H9 (cell line): Measurements from ENCODE around the gene SUCLG1. TPM values are rescaled to one million over a fixed set of nuclear protein-coding genes. Genes with fewer than 3 reads are reported as not detected.

ENCODE experiments used
- DNase-seq: peaks from one replicate; pipeline ENCODE4 v3.0.0-alpha.2; 2017
- H2AFZ ChIP-seq: one replicate; pipeline ENCODE4 v1.6.1; 2013; ENCODE audit warnings: mild to moderate bottlenecking, low read length, control low read depth, moderate library complexity
- H2AK5ac ChIP-seq: 2 replicates; pipeline ENCODE4 v1.6.1; 2013; ENCODE audit warnings: low read length, control low read depth, mixed read lengths; ENCODE audit not compliant: insufficient read length
- H2BK120ac ChIP-seq: one replicate; pipeline ENCODE4 v1.6.1; 2013; ENCODE audit warnings: low read depth, mild to moderate bottlenecking, low read length, control low read depth, inconsistent platforms; ENCODE audit not compliant: poor library complexity, severe bottlenecking
- H2BK12ac ChIP-seq: 2 replicates; pipeline ENCODE4 v1.6.1; 2013; ENCODE audit warnings: low read length, control low read depth, mixed read lengths, low read depth; ENCODE audit not compliant: insufficient read length
- H2BK15ac ChIP-seq: 2 replicates; pipeline ENCODE4 v1.6.1; 2013; ENCODE audit warnings: low read depth, low read length, control low read depth
- H2BK20ac ChIP-seq: one replicate; pipeline ENCODE4 v1.6.1; 2013; ENCODE audit warnings: low read depth, mild to moderate bottlenecking, low read length, control low read depth, inconsistent platforms; ENCODE audit not compliant: poor library complexity, severe bottlenecking
- H2BK5ac ChIP-seq: 2 replicates; pipeline ENCODE4 v1.6.1; 2013; ENCODE audit warnings: low read length, control low read depth, mixed read lengths; ENCODE audit not compliant: insufficient read length
- H3K14ac ChIP-seq: 2 replicates; pipeline ENCODE4 v1.6.1; 2013; ENCODE audit warnings: low read length, control low read depth; ENCODE audit not compliant: insufficient read depth
- H3K18ac ChIP-seq: 2 replicates; pipeline ENCODE4 v1.6.1; 2013; ENCODE audit warnings: low read depth, mild to moderate bottlenecking, mixed read lengths, low read length, control low read depth; ENCODE audit not compliant: insufficient read length
- H3K23ac ChIP-seq: 2 replicates; pipeline ENCODE4 v1.6.1; 2013; ENCODE audit warnings: low read length, control low read depth, mixed read lengths, low read depth; ENCODE audit not compliant: insufficient read length
- H3K23me2 ChIP-seq: 2 replicates; pipeline ENCODE4 v1.6.1; 2013; ENCODE audit warnings: low read depth, mild to moderate bottlenecking, mixed read lengths, low read length, control low read depth; ENCODE audit not compliant: insufficient read length, poor library complexity, severe bottlenecking
- H3K27ac ChIP-seq: 2 replicates; pipeline ENCODE4 v1.5.1; 2013; ENCODE audit warnings: low read length, control low read depth, mixed read lengths, low read depth; ENCODE audit not compliant: insufficient read length
- H3K27me3 ChIP-seq: 2 replicates; pipeline ENCODE4 v1.6.1; 2013; ENCODE audit warnings: low read length, control low read depth, inconsistent platforms; ENCODE audit not compliant: insufficient read depth
- H3K4ac ChIP-seq: 2 replicates; pipeline ENCODE4 v1.6.1; 2013; ENCODE audit warnings: low read depth, mild to moderate bottlenecking, control low read depth, inconsistent platforms, low read length, moderate library complexity
- H3K4me1 ChIP-seq: 2 replicates; pipeline ENCODE4 v1.6.1; 2013; ENCODE audit warnings: low read length, control low read depth, inconsistent platforms; ENCODE audit not compliant: insufficient read depth
- H3K4me2 ChIP-seq: 2 replicates; pipeline ENCODE4 v1.6.1; 2013; ENCODE audit warnings: low read length, control low read depth, mixed read lengths; ENCODE audit not compliant: insufficient read length, insufficient read depth
- H3K56ac ChIP-seq: 2 replicates; pipeline ENCODE4 v1.6.1; 2013; ENCODE audit warnings: low read depth, mild to moderate bottlenecking, mixed read lengths, low read length, control low read depth; ENCODE audit not compliant: insufficient read length
- H3K79me1 ChIP-seq: 2 replicates; pipeline ENCODE4 v1.6.1; 2013; ENCODE audit warnings: low read depth, mild to moderate bottlenecking, moderate library complexity, low read length, control low read depth, inconsistent platforms; ENCODE audit not compliant: insufficient read depth, poor library complexity, severe bottlenecking
- H3K79me2 ChIP-seq: 2 replicates; pipeline ENCODE4 v1.6.1; 2013; ENCODE audit warnings: low read length, control low read depth, inconsistent platforms; ENCODE audit not compliant: insufficient read depth
- H3K9ac ChIP-seq: 2 replicates; pipeline ENCODE4 v1.6.1; 2013; ENCODE audit warnings: low read length, control low read depth, mixed read lengths; ENCODE audit not compliant: insufficient read length; ENCODE audit errors: extremely low read depth
- H3K9me3 ChIP-seq: one replicate; pipeline ENCODE4 v1.6.1; 2013; ENCODE audit warnings: low read depth, low read length, inconsistent platforms; ENCODE audit not compliant: control insufficient read depth
- H3T11ph ChIP-seq: one replicate; pipeline ENCODE4 v1.6.1; 2013; ENCODE audit warnings: mild to moderate bottlenecking, low read length, control low read depth, inconsistent platforms
- H4K20me1 ChIP-seq: one replicate; pipeline ENCODE4 v1.6.1; 2013; ENCODE audit not compliant: control insufficient read depth, insufficient read length, insufficient read depth
- H4K5ac ChIP-seq: 2 replicates; pipeline ENCODE4 v1.6.1; 2013; ENCODE audit warnings: low read depth, mild to moderate bottlenecking, mixed read lengths, low read length, control low read depth; ENCODE audit not compliant: insufficient read length
- H4K8ac ChIP-seq: replicated peaks from 2 replicates; pipeline ENCODE4 v1.6.1; 2013; ENCODE audit warnings: low read length, control low read depth, mixed read lengths, low read depth; ENCODE audit not compliant: insufficient read length
- H4K91ac ChIP-seq: 2 replicates; pipeline ENCODE4 v1.6.1; 2013; ENCODE audit warnings: low read depth, mild to moderate bottlenecking, moderate library complexity, mixed read lengths, low read length, control low read depth; ENCODE audit not compliant: insufficient read length
- H3K27ac Mint-ChIP-seq, 3 experiments: 2 replicates in 2 of 3; 3 replicates in 1 of 3; pipeline ENCODE4 v1.8.0; 2020 to 2021; ENCODE audit warnings: mixed read lengths in 3 of 3, mild to moderate bottlenecking in 1 of 3, moderate library complexity in 1 of 3
- H3K27me3 Mint-ChIP-seq: 2 replicates; pipeline ENCODE4 v1.8.0; 2021; ENCODE audit warnings: low read depth, mild to moderate bottlenecking, moderate library complexity, mixed read lengths
- H3K36me3 Mint-ChIP-seq, 3 experiments: 2 replicates in 2 of 3; 3 replicates in 1 of 3; pipeline ENCODE4 v1.8.0; 2020 to 2021; ENCODE audit warnings: low read depth in 3 of 3, mixed read lengths in 3 of 3; ENCODE audit not compliant: insufficient read depth in 1 of 3
- H3K4me1 Mint-ChIP-seq, 2 experiments: 2 replicates each; pipeline ENCODE4 v1.8.0; 2020; ENCODE audit warnings: mixed read lengths in 2 of 2
- H3K4me3 Mint-ChIP-seq, 2 experiments: 2 replicates in 1 of 2; 3 replicates in 1 of 2; pipeline ENCODE4 v1.8.0; 2020 to 2021; ENCODE audit warnings: mild to moderate bottlenecking in 2 of 2, mixed read lengths in 2 of 2, moderate library complexity in 1 of 2
- H3K9me3 Mint-ChIP-seq, 2 experiments: 2 replicates in 1 of 2; 3 replicates in 1 of 2; pipeline ENCODE4 v1.8.0; 2020; ENCODE audit warnings: mild to moderate bottlenecking in 2 of 2, mixed read lengths in 2 of 2, moderate library complexity in 1 of 2
- CTCF ChIP-seq: fragments of 200-600 bp; sonication (generic); conservative IDR thresholded peaks from 3 replicates; pipeline ENCODE4 v1.8.0; 2021; ENCODE audit warnings: antibody characterized with exemption, mild to moderate bottlenecking
- whole genome bisulfite sequencing: extraction: QIAGEN DNeasy Blood & Tissue Kit; methylation state at CpG from one replicate; pipeline ENCODE4 v1.1.7; 2013; ENCODE audit warnings: missing lambda C conversion rate, low lambda C conversion rate, mixed read lengths; ENCODE audit not compliant: insufficient read length; ENCODE audit errors: extremely low coverage; 5-methylcytosine and 5-hydroxymethylcytosine counted together
- total RNA-seq: library from RNA; stranded (reverse); gene quantifications from 2 replicates; pipeline ENCODE4 v1.2.1, GENCODE V29; 2021

SUCLG1 gene
- total RNA-seq, 1 experiment from 2014 or later: 40.0 TPM

GRCh38 chr2:84425310-84425709, 33.8 kb downstream of the SUCLG1 start:
- WGBS: no CpG with 5 or more reads among the region's 3 CpGs
- H2BK120ac ChIP-seq: no peak overlapping the region
- H3K4me3 Mint-ChIP-seq: no peak overlapping the region
- H3K23ac ChIP-seq: no peak overlapping the region
- peaks cover 3 to 19% (median 4%) of the 10 kb centered on the region in 3 experiments; a peak in 4 of 7 replicates for H3K36me3 Mint-ChIP-seq
- no peak for TF ChIP-seq CTCF
- no peaks in the 10 kb centered on the region for H3K79me1 ChIP-seq
- no peak overlapping the region for H3K56ac ChIP-seq
- H2BK5ac ChIP-seq: no peak overlapping the region
- DNase-seq: no peak
- no peak overlapping the region for H2BK12ac ChIP-seq
- no peak overlapping the region for H4K5ac ChIP-seq
- H3K18ac ChIP-seq: no peak overlapping the region
- no peaks in the 10 kb centered on the region for H3K23me2 ChIP-seq
- H2AFZ ChIP-seq: no peak overlapping the region
- no peaks in the 10 kb centered on the region for H3K79me2 ChIP-seq
- peak overlapping the region in 1 of 3 experiments; percentile 24; a peak in 1 of 7 replicates for H3K27ac Mint-ChIP-seq
- H3T11ph ChIP-seq: no peak overlapping the region
- no peaks in the 10 kb centered on the region for H3K27me3 ChIP-seq
- no peak overlapping the region for H4K91ac ChIP-seq
- H4K8ac ChIP-seq: no peak overlapping the region
- no peak overlapping the region for H3K14ac ChIP-seq
- no peak overlapping the region for H2BK20ac ChIP-seq
- no peak overlapping the region for H2BK15ac ChIP-seq
- H3K27me3 Mint-ChIP-seq: no peaks in the 10 kb centered on the region
- H3K9me3 Mint-ChIP-seq: no peaks in the 10 kb centered on the region; a peak in 1 of 5 replicates
- H4K20me1 ChIP-seq: no peaks in the 10 kb centered on the region
- no peaks in the 10 kb centered on the region for H3K9me3 ChIP-seq
- H3K4me2 ChIP-seq: no peak overlapping the region
- H2AK5ac ChIP-seq: no peak overlapping the region
- no peak overlapping the region for H3K9ac ChIP-seq
- no peak overlapping the region for H3K4ac ChIP-seq
- no peak overlapping the region for H3K27ac ChIP-seq
- H3K4me1 ChIP-seq: no peaks in the 10 kb centered on the region
- no peaks in the 10 kb centered on the region for H3K4me1 Mint-ChIP-seq
